SU-DHL-6 (cell line): Measurements from ENCODE around the gene GALNT10.

Source experiments
- H2AFZ ChIP-seq: fragments of 200-600 bp; sonication (generic); 2 replicates; pipeline ENCODE4 v1.6.1; 2014; ENCODE audit warnings: low read depth, mild to moderate bottlenecking, moderate library complexity, mixed read lengths, antibody characterized with exemption, low read length; ENCODE audit not compliant: severe bottlenecking
- H3F3A ChIP-seq: fragments of 200-600 bp; shearing (Covaris generic); 2 replicates; pipeline ENCODE4 v1.6.0; 2016; ENCODE audit warnings: antibody characterized with exemption, mild to moderate bottlenecking; ENCODE audit not compliant: insufficient read depth
- H3K27ac ChIP-seq: fragments of 200-600 bp; sonication (generic); 2 replicates; pipeline ENCODE4 v1.5.1; 2016; ENCODE audit warnings: low read depth, mild to moderate bottlenecking, low read length, moderate library complexity, mixed read lengths
- H3K27me3 ChIP-seq: fragments of 200-600 bp; sonication (generic), shearing (Covaris generic); 2 replicates; pipeline ENCODE4 v1.6.0; 2014; ENCODE audit warnings: mild to moderate bottlenecking, low read length
- H3K36me3 ChIP-seq: fragments of 200-600 bp; sonication (generic); 2 replicates; pipeline ENCODE4 v1.6.1; 2014; ENCODE audit warnings: mild to moderate bottlenecking, low read length, mixed read lengths
- H3K4me2 ChIP-seq: fragments of 300-600, 200-600 bp; shearing (Covaris generic), sonication (generic); 2 replicates; pipeline ENCODE4 v1.6.0; 2014; ENCODE audit warnings: low read length, low read depth, mild to moderate bottlenecking; ENCODE audit not compliant: poor library complexity, severe bottlenecking
- H3K4me3 ChIP-seq: fragments of 200-600 bp; sonication (generic); 2 replicates; pipeline ENCODE4 v1.5.1; 2014; ENCODE audit warnings: antibody characterized with exemption, low read length, mild to moderate bottlenecking, mixed read lengths; ENCODE audit not compliant: insufficient read depth, poor library complexity, severe bottlenecking
- H3K79me2 ChIP-seq: fragments of 200-600 bp; sonication (generic); 2 replicates; pipeline ENCODE4 v1.6.1; 2014; ENCODE audit warnings: mild to moderate bottlenecking, low read length, moderate library complexity; ENCODE audit not compliant: insufficient read depth
- H3K9ac ChIP-seq: fragments of 200-600 bp; sonication (generic); 2 replicates; pipeline ENCODE4 v1.7.0; 2014; ENCODE audit warnings: mild to moderate bottlenecking, low read length
- H3K9me2 ChIP-seq: fragments of 200-600 bp; sonication (generic); replicated peaks from 2 replicates; pipeline ENCODE4 v1.6.1; 2014; ENCODE audit warnings: low read length; ENCODE audit not compliant: insufficient read depth
- H3K9me3 ChIP-seq: fragments of 200-600 bp; sonication (generic); 2 replicates; pipeline ENCODE4 v1.6.1; 2014; ENCODE audit warnings: low read length, mixed read lengths; ENCODE audit not compliant: insufficient read depth
- H4K20me1 ChIP-seq: fragments of 200-600 bp; sonication (generic); 2 replicates; pipeline ENCODE4 v1.6.1; 2014; ENCODE audit warnings: low read depth, mild to moderate bottlenecking, antibody characterized with exemption, low read length, moderate library complexity, mixed read lengths
- EZH2phosphoT487 ChIP-seq: fragments of 200-600 bp; sonication (generic), shearing (Covaris generic); conservative IDR thresholded peaks from 2 replicates; pipeline ENCODE4 v1.6.1; 2018; ENCODE audit warnings: mild to moderate bottlenecking, antibody characterized with exemption, low read length, moderate library complexity, mixed read lengths
- TF ChIP-seq, protein P1 (sequence below): fragments of 200-600 bp; sonication (generic); IDR thresholded peaks from one replicate; pipeline ENCODE4 v1.5.1; 2017; ENCODE audit warnings: antibody characterized with exemption, mild to moderate bottlenecking, low read length, moderate library complexity; ENCODE audit not compliant: insufficient read depth, poor library complexity, severe bottlenecking

GALNT10 gene

GRCh38 chr5:154271466-154271865 is 80.9 kb downstream of the GALNT10 start:
- no peak overlapping the region for H3K27ac ChIP-seq
- no peaks in the 10 kb centered on the region for H3K27me3 ChIP-seq
- H3K4me3 ChIP-seq, result no peak overlapping the region
- H3K4me2 ChIP-seq, result no peak overlapping the region
- no peaks in the 10 kb centered on the region for H3K36me3 ChIP-seq
- no peaks in the 10 kb centered on the region for H3K79me2 ChIP-seq
- H2AFZ ChIP-seq, result no peak overlapping the region
- no peaks in the 10 kb centered on the region for H3F3A ChIP-seq
- no peak overlapping the region for H3K9ac ChIP-seq
- no peak for TF ChIP-seq EZH2phosphoT487
- TF ChIP-seq, protein P1, sequence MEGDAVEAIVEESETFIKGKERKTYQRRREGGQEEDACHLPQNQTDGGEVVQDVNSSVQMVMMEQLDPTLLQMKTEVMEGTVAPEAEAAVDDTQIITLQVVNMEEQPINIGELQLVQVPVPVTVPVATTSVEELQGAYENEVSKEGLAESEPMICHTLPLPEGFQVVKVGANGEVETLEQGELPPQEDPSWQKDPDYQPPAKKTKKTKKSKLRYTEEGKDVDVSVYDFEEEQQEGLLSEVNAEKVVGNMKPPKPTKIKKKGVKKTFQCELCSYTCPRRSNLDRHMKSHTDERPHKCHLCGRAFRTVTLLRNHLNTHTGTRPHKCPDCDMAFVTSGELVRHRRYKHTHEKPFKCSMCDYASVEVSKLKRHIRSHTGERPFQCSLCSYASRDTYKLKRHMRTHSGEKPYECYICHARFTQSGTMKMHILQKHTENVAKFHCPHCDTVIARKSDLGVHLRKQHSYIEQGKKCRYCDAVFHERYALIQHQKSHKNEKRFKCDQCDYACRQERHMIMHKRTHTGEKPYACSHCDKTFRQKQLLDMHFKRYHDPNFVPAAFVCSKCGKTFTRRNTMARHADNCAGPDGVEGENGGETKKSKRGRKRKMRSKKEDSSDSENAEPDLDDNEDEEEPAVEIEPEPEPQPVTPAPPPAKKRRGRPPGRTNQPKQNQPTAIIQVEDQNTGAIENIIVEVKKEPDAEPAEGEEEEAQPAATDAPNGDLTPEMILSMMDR, result no peak
- H4K20me1 ChIP-seq, result no peaks in the 10 kb centered on the region
- no peaks in the 10 kb centered on the region for H3K9me2 ChIP-seq
- H3K9me3 ChIP-seq, result no peaks in the 10 kb centered on the region

DNA sequence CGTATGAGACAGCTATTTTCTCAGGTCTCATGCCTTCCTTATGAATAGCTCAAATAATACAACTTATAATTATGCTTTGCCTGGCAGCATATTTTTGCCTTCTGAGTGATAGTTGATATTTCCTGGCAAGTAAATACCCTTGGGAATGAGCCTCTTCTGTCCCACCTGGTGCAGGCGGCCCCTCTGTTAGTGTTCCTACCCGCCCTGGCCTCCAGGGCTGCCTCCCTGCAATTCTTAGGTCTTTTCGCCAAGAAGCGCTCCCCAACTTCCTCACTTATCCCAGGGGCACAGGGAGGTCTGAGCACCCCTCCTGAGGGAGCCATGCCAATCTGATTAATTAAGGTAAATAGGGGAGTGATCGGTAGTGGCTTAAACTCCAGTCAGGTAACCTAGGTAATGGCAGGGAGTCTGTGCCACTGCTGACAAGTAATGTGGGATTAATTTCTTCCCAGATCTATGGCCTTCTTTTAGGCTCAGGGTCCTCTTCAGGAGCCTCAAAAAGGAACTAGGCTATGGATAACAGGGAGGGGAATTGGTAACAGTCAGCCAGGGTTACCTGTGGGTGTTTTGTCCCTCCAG is 81.5 kb downstream of the GALNT10 start:
- TF ChIP-seq, protein P1, result no peak
- TF ChIP-seq EZH2phosphoT487, result no peak
- no peaks in the 10 kb centered on the region for H3F3A ChIP-seq
- H3K9ac ChIP-seq, result no peak overlapping the region
- H3K27ac ChIP-seq, result no peak overlapping the region
- H2AFZ ChIP-seq, result no peak overlapping the region
- H3K36me3 ChIP-seq, result no peaks in the 10 kb centered on the region
- H3K9me3 ChIP-seq, result no peaks in the 10 kb centered on the region
- H3K27me3 ChIP-seq, result no peaks in the 10 kb centered on the region
- H4K20me1 ChIP-seq, result no peaks in the 10 kb centered on the region
- H3K9me2 ChIP-seq, result no peaks in the 10 kb centered on the region
- no peaks in the 10 kb centered on the region for H3K79me2 ChIP-seq
- no peak overlapping the region for H3K4me2 ChIP-seq
- no peak overlapping the region for H3K4me3 ChIP-seq

DNA sequence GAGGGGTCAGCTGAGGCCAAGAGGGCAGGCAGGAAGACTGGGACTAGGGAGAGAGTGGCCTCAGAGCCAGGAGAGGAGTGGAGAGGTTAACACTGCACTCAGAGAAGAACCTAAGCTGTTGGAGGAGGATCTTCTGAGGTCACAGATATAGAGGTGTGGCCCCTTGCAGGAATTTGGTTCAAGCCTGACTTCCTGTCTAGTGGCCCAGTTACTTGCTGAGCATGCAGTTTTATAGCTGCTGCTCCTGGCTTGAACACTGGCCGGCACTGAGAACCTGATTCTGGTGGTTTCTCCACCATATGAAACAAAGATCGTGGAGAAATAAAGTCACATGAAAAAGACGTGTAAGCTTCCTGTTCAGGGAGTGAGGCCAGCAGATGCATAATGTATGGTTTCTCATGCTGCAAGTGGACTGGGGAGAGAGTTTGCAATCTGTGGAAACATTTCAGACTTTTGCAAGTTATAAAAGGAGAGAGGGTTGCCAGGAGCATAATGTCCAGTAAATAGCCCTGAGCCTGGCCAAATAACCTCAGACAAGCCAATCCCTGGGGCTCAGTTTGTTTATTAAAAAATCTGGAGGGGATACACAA is 82.6 kb downstream of the GALNT10 start:
- TF ChIP-seq, protein P1, result no peak
- Histone ChIP-seq H3K36me3 (no peaks in the 10 kb centered on the region), H3K79me2 (no peaks in the 10 kb centered on the region), H3K9ac (no peak overlapping the region), H3F3A (no peaks in the 10 kb centered on the region), H3K9me2 (no peaks in the 10 kb centered on the region), H3K9me3 (no peaks in the 10 kb centered on the region), H3K4me2 (no peak overlapping the region), H3K27me3 (no peaks in the 10 kb centered on the region), H2AFZ (no peak overlapping the region), H3K27ac (no peak overlapping the region), H4K20me1 (no peaks in the 10 kb centered on the region), H3K4me3 (no peak overlapping the region)
